Stimulated activated CD8-positive, alpha-beta memory T cell treated with anti-CD3 and anti-CD28 coated beads, Interleukin-12 subunit alpha, Interleukin-12 subunit beta, amount 100 ng/mL, for 1 hour (primary cell): ENCODE measurements around the gene PIEZO1.
"Not testable (repeated sequence)": the region's sequence is repeated elsewhere in the genome, so short reads cannot be mapped to it uniquely, and the experiment has no call there.

ENCODE experiments used
- DNase-seq: peaks from one replicate; pipeline ENCODE4 v3.0.0-alpha.2; 2020; ENCODE audit warnings: low read depth

Gene PIEZO1

GRCh38 chr16:88805340-88805715 is 20.3 kb upstream of the PIEZO1 start:
- no peak for DNase-seq

GRCh38 chr16:88804552-88805339 is 19.7 kb upstream of the PIEZO1 start:
- DNase-seq = no peak

GRCh38 chr16:88804173-88804551 is 19.1 kb upstream of the PIEZO1 start:
- DNase-seq = no peak

- peak; percentile 77 for DNase-seq
Observed at GRCh38 chr16:88803264-88803987, 18.4 kb upstream of the PIEZO1 start, which contains the start of gene CDT1. CDT1 (plus strand) TSS chr16:88803789; CDS start chr16:88803832, 43 bp downstream.

- DNase-seq = no peak
Observed at GRCh38 chr16:88800277-88800592, 15.2 kb upstream of the PIEZO1 start.

GRCh38 chr16:88799569-88800276 is 14.7 kb upstream of the PIEZO1 start:
- no peak for DNase-seq

- no peak for DNase-seq
Observed at GRCh38 chr16:88798772-88799455, 13.9 kb upstream of the PIEZO1 start.

- DNase-seq = no peak
Observed at GRCh38 chr16:88798073-88798472, 13.1 kb upstream of the PIEZO1 start.

GRCh38 chr16:88796278-88796677 is 11.3 kb upstream of the PIEZO1 start:
- no peak for DNase-seq

GRCh38 chr16:88793251-88793954 is 8.4 kb upstream of the PIEZO1 start:
- no peak for DNase-seq

- no peak for DNase-seq
Observed at GRCh38 chr16:88792668-88793250, 7.7 kb upstream of the PIEZO1 start.

GRCh38 chr16:88792078-88792550 is 7.1 kb upstream of the PIEZO1 start:
- no peak for DNase-seq

GRCh38 chr16:88790312-88791211 is 5.5 kb upstream of the PIEZO1 start:
- peak; percentile 49 for DNase-seq

- DNase-seq = no peak
Observed at GRCh38 chr16:88789594-88789993, 4.6 kb upstream of the PIEZO1 start.

GRCh38 chr16:88788749-88789148 is 3.7 kb upstream of the PIEZO1 start:
- not testable (repeated sequence) for DNase-seq

GRCh38 chr16:88787579-88788314 is 2.7 kb upstream of the PIEZO1 start:
- DNase-seq = no peak

- no peak for DNase-seq
Observed at GRCh38 chr16:88784856-88785105, 239 bp downstream of the PIEZO1 start.

GRCh38 chr16:88784074-88784855 is 755 bp downstream of the PIEZO1 start:
- DNase-seq = no peak
